B cell (primary cell): ENCODE results near the gene SPOCD1.

ENCODE experiments used
- EZH2 ChIP-seq: IDR thresholded peaks from 2 replicates; pipeline ENCODE4 v1.6.1; 2012; ENCODE audit warnings: borderline replicate concordance, low read depth, mild to moderate bottlenecking, moderate library complexity, low read length; ENCODE audit not compliant: insufficient read depth, poor library complexity, severe bottlenecking
- TF ChIP-seq, protein P1 (sequence below): fragments of 200-600 bp; IDR thresholded peaks from one replicate; pipeline ENCODE4 v1.8.0; 2022; ENCODE audit warnings: antibody characterized with exemption, mild to moderate bottlenecking

DNA sequence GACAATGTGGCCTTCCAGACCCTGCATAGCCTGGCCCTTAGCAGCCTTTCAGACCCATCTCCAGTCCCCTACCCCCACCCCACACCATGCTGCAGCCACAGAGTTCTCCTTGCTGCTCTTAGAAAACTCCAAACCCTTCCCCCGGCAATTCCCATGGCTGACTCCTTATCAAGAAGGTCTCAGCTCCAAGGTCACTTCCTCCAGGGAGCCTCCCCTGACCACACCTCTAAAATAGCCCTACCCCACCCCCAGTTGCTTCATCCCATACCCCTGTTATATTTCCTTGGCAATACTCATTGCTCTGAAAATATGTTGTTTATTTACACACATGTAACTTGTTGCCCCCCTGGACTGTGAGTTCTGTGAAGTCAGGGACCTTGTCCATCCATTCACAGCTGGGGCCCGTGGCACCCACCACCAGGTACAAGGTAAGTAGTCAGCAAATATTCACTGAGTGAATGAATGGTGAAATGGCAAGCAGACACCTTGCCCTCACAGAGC, 47.4 kb downstream of the SPOCD1 start:
- no peak for TF ChIP-seq EZH2
- TF ChIP-seq, protein P1, sequence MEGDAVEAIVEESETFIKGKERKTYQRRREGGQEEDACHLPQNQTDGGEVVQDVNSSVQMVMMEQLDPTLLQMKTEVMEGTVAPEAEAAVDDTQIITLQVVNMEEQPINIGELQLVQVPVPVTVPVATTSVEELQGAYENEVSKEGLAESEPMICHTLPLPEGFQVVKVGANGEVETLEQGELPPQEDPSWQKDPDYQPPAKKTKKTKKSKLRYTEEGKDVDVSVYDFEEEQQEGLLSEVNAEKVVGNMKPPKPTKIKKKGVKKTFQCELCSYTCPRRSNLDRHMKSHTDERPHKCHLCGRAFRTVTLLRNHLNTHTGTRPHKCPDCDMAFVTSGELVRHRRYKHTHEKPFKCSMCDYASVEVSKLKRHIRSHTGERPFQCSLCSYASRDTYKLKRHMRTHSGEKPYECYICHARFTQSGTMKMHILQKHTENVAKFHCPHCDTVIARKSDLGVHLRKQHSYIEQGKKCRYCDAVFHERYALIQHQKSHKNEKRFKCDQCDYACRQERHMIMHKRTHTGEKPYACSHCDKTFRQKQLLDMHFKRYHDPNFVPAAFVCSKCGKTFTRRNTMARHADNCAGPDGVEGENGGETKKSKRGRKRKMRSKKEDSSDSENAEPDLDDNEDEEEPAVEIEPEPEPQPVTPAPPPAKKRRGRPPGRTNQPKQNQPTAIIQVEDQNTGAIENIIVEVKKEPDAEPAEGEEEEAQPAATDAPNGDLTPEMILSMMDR = no peak
